ENCODE measurements around the gene LRIT1.
A peak's percentile ranks its signal among the peaks of the same experiment; 100 is the strongest.

Gene LRIT1

GRCh38 chr10:84269773-84270172 lies 28.4 kb upstream of the LRIT1 start:
- no peaks in the 10 kb centered on the region for H4K20me1 ChIP-seq (ENCODE audit: insufficient read depth, low read length)
- H3K4me1 ChIP-seq (ENCODE audit: insufficient read depth, low read length, severe bottlenecking): no peaks in the 10 kb centered on the region
- H3K4me3 ChIP-seq (ENCODE audit: low read depth, low read length, poor library complexity, severe bottlenecking): no peak overlapping the region
- H2AFZ ChIP-seq (ENCODE audit: low read length): no peak overlapping the region
- no peak overlapping the region for H3K9ac ChIP-seq (ENCODE audit: low read length)
- no peaks in the 10 kb centered on the region for H3K9me3 ChIP-seq (ENCODE audit: low read length)
- H3K27me3 ChIP-seq (ENCODE audit: insufficient read depth, low read length): no peaks in the 10 kb centered on the region; the same call in 1 of the 2 replicates
- no peak overlapping the region for H3K4me2 ChIP-seq (ENCODE audit: low read length)
- H3K79me2 ChIP-seq (ENCODE audit: insufficient read depth, low read length): no peaks in the 10 kb centered on the region
- H3K36me3 ChIP-seq (ENCODE audit: insufficient read depth, low read length): no peaks in the 10 kb centered on the region
- H3K9me2 ChIP-seq (ENCODE audit: low read depth, low read length): no peaks in the 10 kb centered on the region
- no peaks in the 10 kb centered on the region for H3F3A ChIP-seq (ENCODE audit: insufficient read depth, low read length)
- TF ChIP-seq EZH2 (IDR thresholded peaks at IDR 0.05; ENCODE audit: borderline replicate concordance, low read length): no peak
- TF ChIP-seq, protein P1, sequence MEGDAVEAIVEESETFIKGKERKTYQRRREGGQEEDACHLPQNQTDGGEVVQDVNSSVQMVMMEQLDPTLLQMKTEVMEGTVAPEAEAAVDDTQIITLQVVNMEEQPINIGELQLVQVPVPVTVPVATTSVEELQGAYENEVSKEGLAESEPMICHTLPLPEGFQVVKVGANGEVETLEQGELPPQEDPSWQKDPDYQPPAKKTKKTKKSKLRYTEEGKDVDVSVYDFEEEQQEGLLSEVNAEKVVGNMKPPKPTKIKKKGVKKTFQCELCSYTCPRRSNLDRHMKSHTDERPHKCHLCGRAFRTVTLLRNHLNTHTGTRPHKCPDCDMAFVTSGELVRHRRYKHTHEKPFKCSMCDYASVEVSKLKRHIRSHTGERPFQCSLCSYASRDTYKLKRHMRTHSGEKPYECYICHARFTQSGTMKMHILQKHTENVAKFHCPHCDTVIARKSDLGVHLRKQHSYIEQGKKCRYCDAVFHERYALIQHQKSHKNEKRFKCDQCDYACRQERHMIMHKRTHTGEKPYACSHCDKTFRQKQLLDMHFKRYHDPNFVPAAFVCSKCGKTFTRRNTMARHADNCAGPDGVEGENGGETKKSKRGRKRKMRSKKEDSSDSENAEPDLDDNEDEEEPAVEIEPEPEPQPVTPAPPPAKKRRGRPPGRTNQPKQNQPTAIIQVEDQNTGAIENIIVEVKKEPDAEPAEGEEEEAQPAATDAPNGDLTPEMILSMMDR (IDR thresholded peaks at IDR 0.05; ENCODE audit: low read length): no peak
- no peak overlapping the region for H3K27ac ChIP-seq (ENCODE audit: low read depth, low read length, poor library complexity, severe bottlenecking)

- Histone ChIP-seq H3K9me3 (ENCODE audit: low read length) (no peaks in the 10 kb centered on the region), H3K4me3 (ENCODE audit: low read depth, low read length, poor library complexity, severe bottlenecking) (no peak overlapping the region), H2AFZ (ENCODE audit: low read length) (no peak overlapping the region), H3K27ac (ENCODE audit: low read depth, low read length, poor library complexity, severe bottlenecking) (no peak overlapping the region), H3F3A (ENCODE audit: insufficient read depth, low read length) (no peaks in the 10 kb centered on the region), H3K9ac (ENCODE audit: low read length) (no peak overlapping the region), H3K79me2 (ENCODE audit: insufficient read depth, low read length) (no peaks in the 10 kb centered on the region), H3K27me3 (ENCODE audit: insufficient read depth, low read length) (no peaks in the 10 kb centered on the region; the same call in 1 of the 2 replicates), H4K20me1 (ENCODE audit: insufficient read depth, low read length) (no peaks in the 10 kb centered on the region), H3K4me2 (ENCODE audit: low read length) (no peak overlapping the region), H3K36me3 (ENCODE audit: insufficient read depth, low read length) (no peaks in the 10 kb centered on the region), H3K9me2 (ENCODE audit: low read depth, low read length) (no peaks in the 10 kb centered on the region), H3K4me1 (ENCODE audit: insufficient read depth, low read length, severe bottlenecking) (no peaks in the 10 kb centered on the region)
- TF ChIP-seq, protein P1 (IDR thresholded peaks at IDR 0.05; ENCODE audit: low read length): no peak
- TF ChIP-seq EZH2 (IDR thresholded peaks at IDR 0.05; ENCODE audit: borderline replicate concordance, low read length): no peak
Observed at GRCh38 chr10:84269162-84269561, 27.8 kb upstream of the LRIT1 start.

- H3K4me2 ChIP-seq (ENCODE audit: low read length): no peak overlapping the region
Observed at GRCh38 chr10:84267503-84268126, 26.3 kb upstream of the LRIT1 start.

More at GRCh38 chr10:84267503-84268126, 26.3 kb upstream of the LRIT1 start:
- Histone ChIP-seq H3K27me3 (ENCODE audit: insufficient read depth, low read length) (no peaks in the 10 kb centered on the region), H3F3A (ENCODE audit: insufficient read depth, low read length) (no peaks in the 10 kb centered on the region), H3K9ac (ENCODE audit: low read length) (no peak overlapping the region), H3K36me3 (ENCODE audit: insufficient read depth, low read length) (no peaks in the 10 kb centered on the region), H3K4me1 (ENCODE audit: insufficient read depth, low read length, severe bottlenecking) (no peaks in the 10 kb centered on the region), H3K79me2 (ENCODE audit: insufficient read depth, low read length) (no peaks in the 10 kb centered on the region), H2AFZ (ENCODE audit: low read length) (no peak overlapping the region), H4K20me1 (ENCODE audit: insufficient read depth, low read length) (no peaks in the 10 kb centered on the region), H3K4me3 (ENCODE audit: low read depth, low read length, poor library complexity, severe bottlenecking) (no peak overlapping the region), H3K27ac (ENCODE audit: low read depth, low read length, poor library complexity, severe bottlenecking) (no peak overlapping the region), H3K9me3 (ENCODE audit: low read length) (no peaks in the 10 kb centered on the region), H3K9me2 (ENCODE audit: low read depth, low read length) (no peaks in the 10 kb centered on the region)
- TF ChIP-seq EZH2 (IDR thresholded peaks at IDR 0.05; ENCODE audit: borderline replicate concordance, low read length): no peak
- TF ChIP-seq, protein P1 (IDR thresholded peaks at IDR 0.05; ENCODE audit: low read length): peak; percentile 79
